GM19463 (cell line): ENCODE measurements around the gene YIPF1.

Experiments
- ATAC-seq: cut with Tn5 transposase; IDR thresholded peaks from one replicate; pipeline ENCODE4 v1.9.1; 2021; ENCODE audit warnings: mild to moderate bottlenecking, moderate library complexity; ENCODE audit not compliant: unreplicated experiment

YIPF1 gene

DNA sequence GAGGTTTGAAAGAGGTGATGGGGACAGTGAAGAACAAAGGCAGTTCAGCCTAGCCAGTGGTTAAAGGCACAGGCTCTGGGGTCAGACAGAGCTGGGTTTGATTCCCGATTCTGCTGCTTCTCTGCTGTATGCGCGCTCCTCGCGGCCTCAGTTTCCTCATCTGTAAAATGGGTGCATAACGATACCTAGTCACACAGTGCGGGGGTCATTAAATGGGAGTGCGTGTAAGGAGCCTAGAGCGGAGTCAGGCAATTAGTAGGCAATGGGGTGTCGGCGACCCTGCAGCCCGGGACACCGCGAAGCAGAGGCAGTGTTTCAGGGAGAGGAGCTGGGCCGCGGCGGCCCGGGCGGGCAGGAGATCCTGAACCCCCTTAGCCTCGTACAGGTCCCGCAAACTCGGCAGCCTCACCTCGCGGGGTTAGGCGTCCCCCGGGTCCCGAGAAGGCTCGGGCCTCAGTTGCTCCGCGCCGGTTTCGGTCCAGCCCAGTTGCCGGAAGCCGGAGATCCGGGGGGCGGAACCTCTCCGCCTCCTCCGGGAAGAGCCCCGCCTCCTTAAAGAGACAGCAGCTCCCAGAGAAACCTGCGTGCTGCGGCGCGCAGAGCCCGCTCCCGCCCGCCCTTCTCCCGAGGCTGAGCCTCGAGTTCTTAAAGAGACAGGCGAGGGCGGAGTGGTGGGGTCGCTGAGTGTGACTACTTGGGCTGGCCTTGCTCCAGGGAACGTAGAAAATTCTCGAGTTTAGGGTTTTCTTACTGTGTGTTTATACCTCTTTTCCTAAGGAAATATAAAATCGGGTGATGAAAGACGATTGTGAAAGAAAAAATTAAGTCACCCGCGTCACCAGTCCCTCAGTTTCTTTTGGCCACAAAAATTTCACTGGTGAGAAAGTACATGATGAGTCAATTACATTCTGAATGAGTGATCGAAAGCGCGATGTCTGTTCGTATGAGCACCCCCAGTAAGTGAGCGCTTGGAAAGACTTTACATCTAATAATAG lies at the start of gene YIPF1:
TSS of gene YIPF1 (minus strand) at position 494 of the 995 bp plus-strand sequence. CDS start 860 bp downstream, outside the sequence.
- ATAC-seq = peak; percentile 91

DNA sequence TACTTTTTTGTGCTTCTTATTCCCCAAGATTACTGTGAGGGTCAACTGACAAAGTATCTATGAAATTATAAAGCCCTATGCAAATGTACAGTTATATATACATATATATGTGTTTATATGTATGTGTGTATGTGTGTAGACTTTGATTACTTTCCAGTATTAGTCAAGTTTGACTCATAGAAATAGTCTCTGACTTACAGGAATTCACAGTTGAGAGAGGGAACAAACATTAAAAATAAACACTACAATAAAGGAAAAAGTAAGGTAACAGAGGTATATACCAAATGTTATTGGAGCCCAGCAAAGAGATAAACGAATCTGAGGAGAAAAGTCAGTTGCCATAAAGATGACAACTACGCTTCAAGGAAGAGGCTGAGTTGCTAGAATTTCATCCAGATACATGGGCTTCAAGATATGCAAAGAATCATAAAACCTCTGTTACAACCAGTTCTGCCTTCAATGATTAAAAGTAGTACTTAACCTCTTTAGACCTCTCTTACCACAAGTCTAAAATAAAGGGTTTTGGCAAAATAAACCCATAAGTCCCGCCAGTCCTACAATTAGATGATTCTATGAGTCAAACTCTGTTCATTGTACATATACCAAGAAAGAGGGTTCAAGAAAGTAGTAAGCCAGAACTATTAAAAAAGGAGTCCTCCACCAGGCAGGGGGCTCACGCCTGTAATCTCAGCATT lies 48.7 kb upstream of the YIPF1 start:
- ATAC-seq = no peak

DNA sequence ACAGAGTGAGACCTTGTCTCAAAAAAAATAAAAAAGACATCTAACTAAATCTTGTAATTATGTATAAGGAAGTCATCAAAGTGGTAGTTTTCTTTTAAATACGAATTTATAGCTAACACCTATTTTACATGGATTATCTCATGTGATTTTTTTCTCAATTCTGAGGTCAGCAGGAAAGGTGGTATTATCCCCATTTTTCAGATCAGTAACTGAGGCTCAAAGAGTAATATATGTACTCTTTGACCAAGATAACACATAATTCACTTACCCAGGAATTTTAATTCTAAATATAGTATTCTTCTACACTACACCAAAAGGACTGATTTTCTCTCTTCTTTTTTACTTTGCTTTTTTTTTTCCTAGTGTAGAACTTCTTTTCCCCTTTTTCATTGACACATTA lies 46.8 kb upstream of the YIPF1 start:
- ATAC-seq = no peak

DNA sequence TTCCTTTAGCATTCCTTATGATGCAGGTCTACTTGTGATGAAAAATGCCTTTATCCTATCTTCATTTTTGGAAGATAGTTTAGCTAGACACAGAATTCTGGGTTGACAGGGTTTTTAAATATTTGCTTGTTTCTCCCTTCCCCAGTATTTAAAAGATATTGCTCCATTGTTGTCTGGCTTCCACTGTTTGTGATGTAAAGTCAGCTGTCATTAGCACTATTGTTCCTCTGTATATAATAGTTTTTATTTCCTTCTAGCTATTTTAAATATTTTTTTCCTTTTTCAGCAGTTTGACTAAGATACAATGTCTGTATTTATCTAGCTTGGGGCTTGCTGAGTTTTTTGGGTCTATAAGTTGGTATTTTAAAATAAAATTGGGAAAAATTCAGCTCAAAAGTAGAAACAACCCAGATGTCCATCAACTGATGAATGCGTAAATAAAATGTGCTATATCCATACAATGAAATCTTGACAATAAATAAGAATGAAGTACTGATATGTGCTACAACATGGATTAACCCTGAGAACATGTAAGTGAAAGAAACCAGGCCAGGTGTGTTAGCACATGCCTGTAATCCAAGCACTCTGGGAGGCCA lies 44.7 kb upstream of the YIPF1 start:
- no peak for ATAC-seq

DNA sequence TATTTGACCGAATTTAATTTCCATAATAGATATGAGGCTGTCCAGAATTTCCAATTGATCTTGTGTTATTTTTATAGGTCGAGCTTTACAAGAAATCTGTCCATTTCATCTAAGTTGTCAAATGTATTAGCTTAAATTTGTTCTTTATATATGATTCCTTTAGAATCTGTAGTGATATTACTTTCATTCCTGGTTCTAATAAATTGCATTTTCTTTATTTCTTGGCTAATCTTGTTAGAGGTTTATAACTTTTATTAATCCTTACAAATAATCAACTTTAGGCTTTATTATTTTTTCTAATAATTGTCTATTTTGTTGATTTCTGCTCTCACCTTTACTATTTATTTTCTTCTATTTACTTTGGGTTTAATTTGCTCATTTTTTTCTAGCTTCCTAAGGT lies 41.9 kb upstream of the YIPF1 start:
- ATAC-seq = no peak

DNA sequence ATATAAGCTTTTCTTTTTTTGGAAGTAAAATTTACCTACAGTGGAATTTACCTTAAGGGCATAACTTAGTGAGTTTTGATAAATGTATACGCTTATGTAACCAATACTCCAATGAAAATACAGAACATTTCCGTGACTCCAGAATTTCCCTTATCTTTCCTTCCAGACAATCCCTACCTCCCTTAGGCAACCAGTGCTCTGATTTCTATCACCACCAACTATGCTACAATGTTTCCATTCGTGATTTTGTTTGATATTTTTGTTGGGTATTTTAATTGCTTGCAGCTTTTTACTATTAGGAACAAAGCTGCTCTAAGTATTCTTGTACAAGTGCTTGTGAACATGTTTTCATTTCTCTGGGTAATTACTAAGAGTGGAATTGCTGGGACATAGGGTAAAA lies 41.3 kb upstream of the YIPF1 start:
- ATAC-seq = no peak

DNA sequence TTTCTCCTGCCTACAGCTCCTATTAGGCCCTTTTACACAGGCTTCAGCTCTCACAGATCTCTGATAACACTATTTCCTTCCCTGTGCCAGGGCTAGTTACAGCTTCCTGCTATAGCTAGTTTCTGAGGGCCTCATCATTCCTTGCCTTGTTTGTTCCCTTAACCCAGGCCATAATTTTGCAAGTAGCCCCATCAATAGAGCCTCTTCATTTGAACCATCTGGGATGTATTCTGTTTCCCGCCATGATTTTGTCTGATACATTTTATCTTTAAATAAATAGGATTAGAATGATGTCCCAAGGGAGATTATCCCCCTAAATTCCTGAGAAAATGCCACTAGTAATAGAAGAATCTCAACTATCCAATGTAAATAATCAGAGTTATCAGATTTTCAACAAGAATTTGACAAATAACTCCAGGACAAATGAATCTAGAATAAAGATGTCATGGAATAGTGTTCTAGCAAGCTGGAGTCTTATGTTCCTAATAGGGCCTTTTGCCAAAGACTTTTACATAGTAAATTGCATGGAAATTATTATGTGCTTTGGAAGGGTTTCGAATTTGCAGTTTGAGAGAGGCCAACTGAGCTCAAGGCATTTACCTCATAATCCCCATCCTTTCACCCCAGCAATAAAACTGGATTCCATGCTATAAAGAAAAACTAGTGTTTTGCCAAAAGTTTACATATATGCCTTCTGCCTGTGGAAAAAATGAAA lies 39.8 kb upstream of the YIPF1 start:
- no peak for ATAC-seq

DNA sequence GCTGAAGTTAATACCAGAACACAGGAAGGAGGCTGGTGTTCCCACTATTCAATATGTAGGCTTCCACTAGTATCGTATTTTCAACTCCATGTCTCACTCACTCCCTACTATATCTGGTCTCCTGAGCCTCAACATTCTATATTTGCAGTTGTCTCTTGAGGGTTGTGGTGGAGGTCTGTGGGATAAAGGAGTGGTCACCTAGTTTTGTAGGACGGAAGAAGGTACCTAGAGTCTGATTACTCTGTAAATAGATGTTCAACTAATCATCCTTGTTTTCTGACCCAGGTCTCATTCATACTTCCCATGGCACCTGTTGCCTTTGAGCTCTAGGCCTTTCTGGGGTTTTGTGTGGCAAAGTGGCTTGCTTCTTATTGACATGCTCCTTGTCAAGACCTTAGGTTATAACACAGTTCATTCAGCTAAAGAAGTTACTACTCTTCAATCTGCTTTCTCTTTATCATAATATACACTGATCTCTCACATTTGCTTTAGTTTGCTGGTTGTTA lies 37.8 kb upstream of the YIPF1 start:
- ATAC-seq = no peak

DNA sequence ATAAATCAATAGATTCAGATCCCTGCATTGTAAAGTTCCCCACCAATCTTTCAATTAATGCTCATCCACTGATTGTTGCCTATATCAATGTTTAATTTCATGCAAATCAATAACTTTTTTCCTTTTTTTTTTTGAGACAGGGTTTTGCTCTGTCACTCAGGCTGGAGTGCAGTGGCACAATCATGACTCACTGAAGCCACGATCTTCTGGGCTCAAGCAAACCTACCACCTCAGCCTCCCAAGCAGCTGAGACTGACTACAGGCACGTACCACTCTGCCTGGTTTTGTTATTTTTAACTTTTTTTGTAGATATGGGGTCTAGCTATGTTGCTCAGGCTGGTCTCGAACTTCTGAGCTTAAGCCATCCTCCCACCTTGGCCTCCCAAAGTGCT lies 30.1 kb upstream of the YIPF1 start:
- ATAC-seq = no peak

DNA sequence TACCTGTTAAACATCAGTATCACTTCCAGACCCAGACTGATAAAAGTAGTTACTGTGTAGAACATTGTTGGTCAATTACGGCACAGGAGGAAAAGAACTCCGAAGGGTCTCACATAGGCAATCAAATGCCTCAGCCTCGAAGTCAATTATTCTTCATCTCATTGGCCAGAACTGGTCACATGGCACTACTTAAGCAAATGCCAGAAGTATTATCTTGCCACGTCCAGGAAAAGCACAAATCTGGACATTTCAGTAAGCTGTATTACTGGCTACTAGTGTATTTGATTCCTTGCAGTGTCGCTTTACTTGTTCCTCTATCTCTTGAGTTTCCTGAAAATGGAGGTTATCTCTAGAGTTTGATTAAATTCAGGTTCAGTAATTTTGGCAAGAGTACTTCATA lies 28.7 kb upstream of the YIPF1 start:
- ATAC-seq = no peak

DNA sequence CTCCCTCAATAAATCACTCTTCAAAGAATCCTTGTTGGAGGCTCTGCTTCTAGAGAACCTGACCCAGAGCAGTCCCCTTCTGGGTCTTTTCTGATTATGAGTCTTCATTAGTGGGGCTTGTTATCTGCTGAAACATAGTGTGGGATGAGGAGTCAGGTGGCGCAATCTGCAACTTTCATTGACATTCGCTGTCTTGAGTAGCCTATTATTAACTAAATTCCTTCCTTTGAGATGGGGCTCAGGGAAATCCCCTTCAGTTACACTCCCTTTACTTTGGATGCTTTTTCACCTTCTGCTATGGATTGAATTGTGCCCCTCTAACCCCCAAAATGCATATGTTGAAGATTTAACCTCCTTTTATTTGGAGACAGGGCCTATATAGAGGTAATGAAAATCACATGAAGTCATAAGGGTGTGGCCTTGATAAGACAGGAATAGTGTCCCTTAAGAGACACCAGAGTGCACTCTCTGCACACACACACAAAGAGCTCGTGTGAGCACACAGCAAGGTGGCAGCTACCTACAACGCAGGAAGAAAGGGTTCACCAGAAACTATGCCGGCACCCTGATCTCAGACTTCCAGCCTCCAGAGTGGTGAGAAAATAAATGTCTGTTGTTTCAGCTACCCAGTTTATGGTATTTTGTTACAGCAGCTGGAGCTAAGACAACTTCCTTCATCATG lies 23.9 kb upstream of the YIPF1 start:
- no peak for ATAC-seq

DNA sequence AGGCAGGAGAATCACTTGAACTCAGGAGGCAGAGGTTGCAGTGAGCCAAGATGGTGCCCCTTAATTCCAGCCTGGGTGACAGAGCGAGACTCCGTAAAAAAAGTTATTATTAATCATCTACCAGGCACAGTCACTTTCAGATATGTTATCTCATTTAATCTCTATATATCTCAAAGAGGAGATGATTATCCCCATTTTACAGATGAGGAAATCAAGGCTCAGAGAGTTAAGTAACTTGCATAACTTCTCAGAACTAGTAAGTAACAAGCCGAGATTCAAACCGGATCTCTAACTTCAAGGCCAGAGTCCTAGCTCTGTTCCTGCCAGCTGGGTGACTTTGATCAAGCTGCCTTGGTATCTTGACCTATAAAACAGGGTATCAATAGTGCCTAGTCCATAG lies 21.8 kb upstream of the YIPF1 start:
- no peak for ATAC-seq

DNA sequence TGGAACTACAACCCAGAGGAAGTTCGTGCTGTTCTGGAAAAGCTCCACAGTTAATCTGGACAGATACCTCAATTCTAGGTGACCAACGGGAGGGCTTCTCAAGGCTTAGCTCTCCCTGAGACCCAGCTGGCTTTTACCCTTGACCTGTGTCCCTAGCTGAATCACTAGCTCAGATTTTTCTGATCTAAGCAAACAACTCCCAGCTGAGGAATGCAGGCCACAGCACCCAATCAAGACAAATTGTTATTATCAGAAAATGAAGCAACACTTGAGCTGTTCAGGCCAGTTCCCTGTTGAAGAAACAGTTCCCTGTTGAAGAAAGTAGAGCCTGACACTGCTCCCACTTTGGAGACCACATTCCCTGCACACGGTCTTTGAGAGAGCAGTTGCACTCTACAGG lies 20.3 kb upstream of the YIPF1 start:
- ATAC-seq = no peak

DNA sequence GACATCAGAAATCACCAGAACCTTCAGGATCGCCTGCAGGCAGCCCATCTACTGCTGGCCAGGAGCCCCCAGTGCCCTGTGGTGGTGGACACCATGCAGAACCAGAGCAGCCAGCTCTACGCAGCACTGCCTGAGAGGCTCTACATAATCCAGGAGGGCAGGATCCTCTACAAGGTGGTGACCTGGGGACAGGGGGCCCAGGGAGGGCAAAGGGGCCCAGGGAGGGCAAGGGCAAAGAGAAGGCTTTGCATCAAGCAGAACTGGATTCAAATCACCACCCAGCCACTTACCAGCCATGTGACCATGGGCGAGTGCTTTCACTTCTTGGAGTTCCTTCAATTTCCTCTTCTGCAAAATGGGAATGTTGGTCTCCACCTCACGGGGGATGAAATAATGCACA lies 16.5 kb upstream of the YIPF1 start:
- ATAC-seq = no peak

DNA sequence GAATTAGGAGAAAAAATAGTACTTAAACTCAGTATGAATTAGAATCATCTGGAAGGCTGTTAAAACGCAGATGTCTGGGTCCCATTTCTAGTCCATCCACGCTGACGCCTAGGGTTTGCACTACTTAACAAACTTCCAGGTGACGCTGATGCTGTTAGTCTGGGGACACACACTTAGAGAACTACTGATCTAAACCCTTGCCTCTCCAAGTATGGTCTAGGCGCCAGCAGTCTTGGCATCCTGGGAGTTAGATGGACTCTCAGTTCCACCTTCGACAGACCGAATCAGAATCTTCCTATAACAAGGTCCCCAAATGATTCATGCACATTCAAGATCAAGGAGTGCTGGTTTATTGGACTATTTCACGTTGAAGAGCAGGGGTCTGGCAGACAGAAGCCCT lies 15.9 kb upstream of the YIPF1 start:
- no peak for ATAC-seq

DNA sequence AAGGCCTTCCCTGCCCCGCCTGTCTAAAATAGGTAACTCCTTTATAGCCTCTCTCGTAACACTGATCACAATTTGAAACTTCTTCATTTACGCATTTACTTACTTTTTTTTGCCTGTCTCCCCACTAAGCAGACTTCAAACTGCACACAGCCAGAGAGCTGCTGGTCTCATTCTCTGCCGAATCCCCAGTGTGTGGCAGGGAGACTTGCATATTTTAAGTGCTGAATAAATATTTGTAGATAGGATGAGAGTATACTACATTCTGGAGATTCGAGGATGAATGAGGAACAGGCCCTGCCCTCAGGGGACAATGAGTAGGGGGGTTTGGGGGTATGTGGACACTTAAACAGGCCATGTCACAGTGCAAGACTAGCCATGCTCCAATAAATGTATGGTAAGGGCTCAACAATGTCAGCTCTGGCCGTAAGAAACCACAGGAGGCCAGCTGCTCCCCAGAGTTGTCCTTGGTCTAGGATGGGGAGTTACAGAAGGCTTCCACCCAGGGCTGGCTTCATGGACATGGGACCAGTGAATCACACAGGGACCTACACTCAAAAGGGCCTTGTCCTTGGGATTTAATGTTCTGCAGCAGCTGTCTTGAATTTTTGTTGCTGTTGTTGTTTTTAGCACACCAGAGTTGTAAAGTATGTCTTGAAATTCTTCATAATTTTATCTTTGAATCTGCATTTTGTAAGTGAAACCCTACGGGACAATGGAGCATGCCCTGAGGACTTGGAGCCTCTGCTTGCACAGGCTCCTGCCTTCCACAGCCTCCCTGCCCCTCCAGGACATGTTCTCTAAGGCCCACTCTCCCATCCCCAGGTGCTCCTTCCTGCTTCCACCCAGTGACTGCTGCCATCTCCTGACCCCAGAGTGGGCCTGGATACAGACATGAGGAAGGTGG lies 12.9 kb upstream of the YIPF1 start:
- ATAC-seq = no peak

DNA sequence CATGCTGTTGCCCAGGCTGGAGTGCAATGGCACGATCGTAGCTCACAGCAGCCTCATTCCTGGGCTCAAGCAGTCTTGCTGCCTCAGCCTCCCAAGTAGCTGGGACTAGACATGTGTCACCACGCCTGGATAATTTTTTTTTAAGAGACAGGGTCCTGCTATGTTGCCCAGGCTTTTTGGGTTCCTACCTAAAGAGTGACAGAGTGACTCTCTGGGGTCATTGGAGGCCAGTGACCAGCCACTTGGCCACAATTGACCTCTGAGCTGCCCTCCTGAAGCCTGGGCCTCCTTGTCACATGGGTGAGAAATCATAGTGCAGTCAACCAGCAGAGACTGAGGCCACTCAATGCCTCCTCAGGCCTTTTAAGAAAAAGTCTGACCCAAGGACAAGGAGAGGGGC lies 10.1 kb upstream of the YIPF1 start:
- no peak for ATAC-seq

DNA sequence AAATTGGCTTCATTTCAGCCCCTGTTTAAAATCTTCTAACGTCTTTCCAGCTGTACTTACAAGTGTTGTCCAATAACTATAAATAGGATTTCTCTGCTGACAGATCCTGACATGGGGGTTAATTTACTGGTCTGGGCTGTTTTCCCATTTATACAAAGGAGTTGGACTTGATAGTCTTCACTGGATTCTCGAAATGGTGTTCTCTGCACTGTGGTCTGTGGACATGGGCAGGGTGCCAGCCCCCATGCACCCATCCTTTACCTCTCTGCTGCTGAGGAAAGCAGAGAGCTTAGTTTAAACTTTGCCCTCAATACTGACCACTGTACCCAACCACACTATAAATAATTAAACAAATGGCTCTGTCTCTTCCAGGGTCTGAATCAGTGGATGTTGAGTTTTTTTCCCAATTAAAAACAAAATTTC lies 9.6 kb upstream of the YIPF1 start:
- ATAC-seq = no peak

DNA sequence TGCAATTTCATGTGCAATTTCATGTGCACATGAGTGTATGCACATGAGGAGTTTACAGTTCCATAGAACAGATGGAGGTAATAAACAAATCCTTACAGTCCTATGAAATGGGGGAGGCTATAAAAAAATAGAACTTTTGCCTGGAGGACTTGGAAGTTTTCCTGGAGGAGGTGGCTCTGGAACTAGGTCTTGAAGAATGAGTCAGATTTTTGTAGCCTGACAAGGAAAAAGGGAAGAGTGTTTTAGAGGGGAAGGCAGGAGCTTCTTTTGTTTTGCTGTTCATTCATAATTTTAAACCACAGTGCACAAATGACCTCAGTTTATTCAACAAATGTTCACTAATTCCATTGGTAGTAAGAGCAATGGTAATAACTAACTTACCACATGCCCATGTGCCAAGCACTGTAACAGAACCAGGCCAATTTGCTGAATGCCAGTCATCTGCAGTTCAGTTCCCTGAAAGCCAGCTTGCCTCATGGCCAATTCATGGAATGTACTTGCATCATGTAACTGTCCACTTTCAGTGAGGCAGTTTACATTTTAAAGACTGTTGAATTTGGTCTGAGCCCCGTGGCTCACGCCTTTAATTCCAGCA lies 7.1 kb upstream of the YIPF1 start:
- ATAC-seq = no peak
